SK-N-SH treated with all-trans-retinoic acid at 6 μM for 48 hours (cell line): ENCODE measurements around the gene FGFRL1.

Experiments
- GLIS3 ChIP-seq: fragments of 250-450 bp; sonication (Bioruptor Pico); IDR thresholded peaks from 2 replicates; pipeline ENCODE4 v1.5.0; 2020; ENCODE audit warnings: mild to moderate bottlenecking, moderate library complexity
- ISL1 ChIP-seq: fragments of 250-450 bp; sonication (Bioruptor Pico); IDR thresholded peaks from 2 replicates; pipeline ENCODE4 v2.1.2; 2022; ENCODE audit warnings: mild to moderate bottlenecking, moderate library complexity
- ZFP3 ChIP-seq: fragments of 250-450 bp; sonication (Bioruptor Pico); IDR thresholded peaks from 2 replicates; pipeline ENCODE4 v1.5.0; 2020; ENCODE audit warnings: mild to moderate bottlenecking, moderate library complexity
- ZNF70 ChIP-seq: fragments of 450-650 bp; formaldehyde crosslinking; IDR thresholded peaks from 2 replicates; pipeline ENCODE4 v1.5.0; 2020; ENCODE audit warnings: mild to moderate bottlenecking, moderate library complexity
- TF ChIP-seq, protein P1 (sequence below): fragments of 250-450 bp; sonication (Bioruptor Pico); IDR thresholded peaks from 2 replicates; pipeline ENCODE4 v1.5.1; 2021; ENCODE audit warnings: mild to moderate bottlenecking, moderate library complexity
- TF ChIP-seq, protein P2 (sequence below): fragments of 250-450 bp; sonication (Bioruptor Pico); IDR thresholded peaks from 2 replicates; pipeline ENCODE4 v1.5.0; 2020; ENCODE audit warnings: mild to moderate bottlenecking, moderate library complexity
- TF ChIP-seq, protein P3 (sequence below): fragments of 250-450 bp; sonication (Bioruptor Pico); IDR thresholded peaks from 2 replicates; pipeline ENCODE4 v1.5.1; 2020; ENCODE audit warnings: low read depth, mild to moderate bottlenecking, moderate library complexity
- TF ChIP-seq, protein P4 (sequence below): fragments of 250-450 bp; sonication (Bioruptor Pico); IDR thresholded peaks from 2 replicates; pipeline ENCODE4 v1.8.0; 2020; ENCODE audit warnings: mild to moderate bottlenecking, moderate library complexity, borderline replicate concordance

DNA sequence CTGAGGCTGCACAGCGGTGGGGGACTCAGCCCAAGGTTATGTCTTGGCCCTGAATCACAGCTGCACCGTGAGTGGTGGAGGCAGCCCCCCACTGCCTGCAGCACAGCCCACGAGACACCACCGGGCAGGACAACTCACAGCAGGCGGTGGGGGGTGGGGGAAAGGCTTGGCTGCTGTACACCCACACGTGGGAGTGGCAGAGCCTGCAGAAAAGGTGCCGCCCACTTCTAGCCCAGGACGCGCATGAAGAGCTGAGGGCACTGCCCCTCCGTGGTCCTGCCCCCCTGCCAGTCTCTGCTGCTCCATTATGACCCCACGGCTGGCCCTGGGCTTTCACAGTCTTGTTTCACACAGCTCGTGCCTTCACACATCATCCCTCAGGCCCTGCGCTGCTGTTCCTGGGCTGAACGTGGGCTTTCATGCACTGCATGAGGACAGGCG, 40.8 kb downstream of the FGFRL1 start:
- TF ChIP-seq, protein P1, sequence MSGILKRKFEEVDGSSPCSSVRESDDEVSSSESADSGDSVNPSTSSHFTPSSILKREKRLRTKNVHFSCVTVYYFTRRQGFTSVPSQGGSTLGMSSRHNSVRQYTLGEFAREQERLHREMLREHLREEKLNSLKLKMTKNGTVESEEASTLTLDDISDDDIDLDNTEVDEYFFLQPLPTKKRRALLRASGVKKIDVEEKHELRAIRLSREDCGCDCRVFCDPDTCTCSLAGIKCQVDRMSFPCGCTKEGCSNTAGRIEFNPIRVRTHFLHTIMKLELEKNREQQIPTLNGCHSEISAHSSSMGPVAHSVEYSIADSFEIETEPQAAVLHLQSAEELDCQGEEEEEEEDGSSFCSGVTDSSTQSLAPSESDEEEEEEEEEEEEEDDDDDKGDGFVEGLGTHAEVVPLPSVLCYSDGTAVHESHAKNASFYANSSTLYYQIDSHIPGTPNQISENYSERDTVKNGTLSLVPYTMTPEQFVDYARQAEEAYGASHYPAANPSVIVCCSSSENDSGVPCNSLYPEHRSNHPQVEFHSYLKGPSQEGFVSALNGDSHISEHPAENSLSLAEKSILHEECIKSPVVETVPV (CRISPR knock-in tag): no peak
- TF ChIP-seq, protein P2, sequence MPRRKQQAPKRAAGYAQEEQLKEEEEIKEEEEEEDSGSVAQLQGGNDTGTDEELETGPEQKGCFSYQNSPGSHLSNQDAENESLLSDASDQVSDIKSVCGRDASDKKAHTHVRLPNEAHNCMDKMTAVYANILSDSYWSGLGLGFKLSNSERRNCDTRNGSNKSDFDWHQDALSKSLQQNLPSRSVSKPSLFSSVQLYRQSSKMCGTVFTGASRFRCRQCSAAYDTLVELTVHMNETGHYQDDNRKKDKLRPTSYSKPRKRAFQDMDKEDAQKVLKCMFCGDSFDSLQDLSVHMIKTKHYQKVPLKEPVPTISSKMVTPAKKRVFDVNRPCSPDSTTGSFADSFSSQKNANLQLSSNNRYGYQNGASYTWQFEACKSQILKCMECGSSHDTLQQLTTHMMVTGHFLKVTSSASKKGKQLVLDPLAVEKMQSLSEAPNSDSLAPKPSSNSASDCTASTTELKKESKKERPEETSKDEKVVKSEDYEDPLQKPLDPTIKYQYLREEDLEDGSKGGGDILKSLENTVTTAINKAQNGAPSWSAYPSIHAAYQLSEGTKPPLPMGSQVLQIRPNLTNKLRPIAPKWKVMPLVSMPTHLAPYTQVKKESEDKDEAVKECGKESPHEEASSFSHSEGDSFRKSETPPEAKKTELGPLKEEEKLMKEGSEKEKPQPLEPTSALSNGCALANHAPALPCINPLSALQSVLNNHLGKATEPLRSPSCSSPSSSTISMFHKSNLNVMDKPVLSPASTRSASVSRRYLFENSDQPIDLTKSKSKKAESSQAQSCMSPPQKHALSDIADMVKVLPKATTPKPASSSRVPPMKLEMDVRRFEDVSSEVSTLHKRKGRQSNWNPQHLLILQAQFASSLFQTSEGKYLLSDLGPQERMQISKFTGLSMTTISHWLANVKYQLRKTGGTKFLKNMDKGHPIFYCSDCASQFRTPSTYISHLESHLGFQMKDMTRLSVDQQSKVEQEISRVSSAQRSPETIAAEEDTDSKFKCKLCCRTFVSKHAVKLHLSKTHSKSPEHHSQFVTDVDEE: no peak
- TF ChIP-seq ZFP3 (CRISPR knock-in tag) (no peak), GLIS3 (CRISPR knock-in tag) (no peak), ZNF70 (CRISPR knock-in tag) (no peak), ISL1 (no peak)
- TF ChIP-seq, protein P3, sequence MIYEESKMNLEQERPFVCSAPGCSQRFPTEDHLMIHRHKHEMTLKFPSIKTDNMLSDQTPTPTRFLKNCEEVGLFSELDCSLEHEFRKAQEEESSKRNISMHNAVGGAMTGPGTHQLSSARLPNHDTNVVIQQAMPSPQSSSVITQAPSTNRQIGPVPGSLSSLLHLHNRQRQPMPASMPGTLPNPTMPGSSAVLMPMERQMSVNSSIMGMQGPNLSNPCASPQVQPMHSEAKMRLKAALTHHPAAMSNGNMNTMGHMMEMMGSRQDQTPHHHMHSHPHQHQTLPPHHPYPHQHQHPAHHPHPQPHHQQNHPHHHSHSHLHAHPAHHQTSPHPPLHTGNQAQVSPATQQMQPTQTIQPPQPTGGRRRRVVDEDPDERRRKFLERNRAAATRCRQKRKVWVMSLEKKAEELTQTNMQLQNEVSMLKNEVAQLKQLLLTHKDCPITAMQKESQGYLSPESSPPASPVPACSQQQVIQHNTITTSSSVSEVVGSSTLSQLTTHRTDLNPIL (CRISPR knock-in tag): no peak
- TF ChIP-seq, protein P4, sequence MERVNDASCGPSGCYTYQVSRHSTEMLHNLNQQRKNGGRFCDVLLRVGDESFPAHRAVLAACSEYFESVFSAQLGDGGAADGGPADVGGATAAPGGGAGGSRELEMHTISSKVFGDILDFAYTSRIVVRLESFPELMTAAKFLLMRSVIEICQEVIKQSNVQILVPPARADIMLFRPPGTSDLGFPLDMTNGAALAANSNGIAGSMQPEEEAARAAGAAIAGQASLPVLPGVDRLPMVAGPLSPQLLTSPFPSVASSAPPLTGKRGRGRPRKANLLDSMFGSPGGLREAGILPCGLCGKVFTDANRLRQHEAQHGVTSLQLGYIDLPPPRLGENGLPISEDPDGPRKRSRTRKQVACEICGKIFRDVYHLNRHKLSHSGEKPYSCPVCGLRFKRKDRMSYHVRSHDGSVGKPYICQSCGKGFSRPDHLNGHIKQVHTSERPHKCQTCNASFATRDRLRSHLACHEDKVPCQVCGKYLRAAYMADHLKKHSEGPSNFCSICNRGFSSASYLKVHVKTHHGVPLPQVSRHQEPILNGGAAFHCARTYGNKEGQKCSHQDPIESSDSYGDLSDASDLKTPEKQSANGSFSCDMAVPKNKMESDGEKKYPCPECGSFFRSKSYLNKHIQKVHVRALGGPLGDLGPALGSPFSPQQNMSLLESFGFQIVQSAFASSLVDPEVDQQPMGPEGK (CRISPR knock-in tag): no peak
